GM12874 (cell line): ENCODE measurements around the gene NPR2.

Experiments used
- TF ChIP-seq, protein P1 (sequence below): IDR thresholded peaks from 2 replicates; pipeline ENCODE4 v1.5.1; 2011; ENCODE audit warnings: low read depth, mild to moderate bottlenecking, control low read depth, low read length, moderate library complexity; ENCODE audit not compliant: insufficient read depth

The NPR2 gene

DNA sequence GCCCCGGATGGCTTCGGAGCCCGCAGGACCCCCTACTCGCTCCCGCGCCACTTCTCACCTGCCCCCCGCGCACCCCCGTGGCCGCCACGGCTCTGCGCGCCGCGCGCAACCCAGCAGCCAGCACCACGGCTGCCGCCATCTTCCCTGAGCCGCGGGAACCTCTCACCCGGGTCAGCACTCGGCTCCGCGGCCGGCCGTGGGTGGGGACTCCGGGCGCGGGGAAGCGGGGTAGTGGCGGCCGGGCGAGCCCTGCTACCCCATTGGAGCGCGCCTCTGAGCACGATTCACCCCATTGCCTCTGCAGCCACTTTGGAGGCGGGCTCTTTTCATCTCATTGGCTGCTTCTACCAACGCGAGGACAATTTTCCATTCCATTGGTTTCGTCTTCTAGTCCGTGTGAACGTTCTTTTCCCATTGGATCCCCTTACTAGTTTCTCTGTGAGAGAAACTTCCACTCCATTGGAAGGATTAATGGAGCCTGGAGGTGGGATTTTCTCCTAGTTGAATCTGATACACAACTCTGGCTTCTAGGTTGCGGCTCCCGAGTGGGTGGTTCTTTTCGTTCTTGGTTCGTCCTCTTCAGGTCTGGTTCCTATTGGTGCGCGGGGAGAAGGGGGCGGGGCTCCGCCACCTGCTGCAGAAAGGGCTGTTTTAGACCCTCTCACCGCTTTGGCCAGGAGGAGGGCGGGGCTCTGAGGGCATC lies 23.6 kb downstream of the NPR2 start, which contains the start of gene HINT2:
TSS of gene HINT2 (minus strand) at position 202 of the 703 bp plus-strand sequence. CDS start at position 139, 63 bp downstream.
- TF ChIP-seq, protein P1, sequence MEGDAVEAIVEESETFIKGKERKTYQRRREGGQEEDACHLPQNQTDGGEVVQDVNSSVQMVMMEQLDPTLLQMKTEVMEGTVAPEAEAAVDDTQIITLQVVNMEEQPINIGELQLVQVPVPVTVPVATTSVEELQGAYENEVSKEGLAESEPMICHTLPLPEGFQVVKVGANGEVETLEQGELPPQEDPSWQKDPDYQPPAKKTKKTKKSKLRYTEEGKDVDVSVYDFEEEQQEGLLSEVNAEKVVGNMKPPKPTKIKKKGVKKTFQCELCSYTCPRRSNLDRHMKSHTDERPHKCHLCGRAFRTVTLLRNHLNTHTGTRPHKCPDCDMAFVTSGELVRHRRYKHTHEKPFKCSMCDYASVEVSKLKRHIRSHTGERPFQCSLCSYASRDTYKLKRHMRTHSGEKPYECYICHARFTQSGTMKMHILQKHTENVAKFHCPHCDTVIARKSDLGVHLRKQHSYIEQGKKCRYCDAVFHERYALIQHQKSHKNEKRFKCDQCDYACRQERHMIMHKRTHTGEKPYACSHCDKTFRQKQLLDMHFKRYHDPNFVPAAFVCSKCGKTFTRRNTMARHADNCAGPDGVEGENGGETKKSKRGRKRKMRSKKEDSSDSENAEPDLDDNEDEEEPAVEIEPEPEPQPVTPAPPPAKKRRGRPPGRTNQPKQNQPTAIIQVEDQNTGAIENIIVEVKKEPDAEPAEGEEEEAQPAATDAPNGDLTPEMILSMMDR = no peak

DNA sequence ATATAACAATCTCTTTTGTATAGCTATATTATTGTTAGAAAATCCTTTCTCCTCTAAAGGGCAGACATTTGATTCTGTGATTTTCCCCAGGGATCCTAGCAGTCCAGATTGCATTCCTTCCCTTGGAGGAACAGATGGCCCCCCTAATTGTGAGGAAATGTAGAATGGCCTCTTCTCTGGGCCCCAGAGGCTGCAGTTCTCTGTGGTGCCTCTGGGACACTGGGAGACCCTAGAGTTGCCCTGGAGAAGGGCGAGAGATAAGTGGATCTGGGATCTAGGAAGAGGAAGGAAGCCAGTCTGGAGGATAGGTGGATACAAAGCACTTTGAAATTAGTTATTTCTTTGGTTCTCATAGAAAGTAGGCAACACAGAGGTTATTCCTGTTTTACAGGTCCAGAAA lies 25.3 kb downstream of the NPR2 start:
- TF ChIP-seq, protein P1 = no peak

- TF ChIP-seq, protein P1 = no peak
These were observed 26.9 kb downstream of the NPR2 start for GRCh38 chr9:35818341-35818740.

GRCh38 chr9:35820076-35820475 lies 28.7 kb downstream of the NPR2 start:
- TF ChIP-seq, protein P1 = no peak

DNA sequence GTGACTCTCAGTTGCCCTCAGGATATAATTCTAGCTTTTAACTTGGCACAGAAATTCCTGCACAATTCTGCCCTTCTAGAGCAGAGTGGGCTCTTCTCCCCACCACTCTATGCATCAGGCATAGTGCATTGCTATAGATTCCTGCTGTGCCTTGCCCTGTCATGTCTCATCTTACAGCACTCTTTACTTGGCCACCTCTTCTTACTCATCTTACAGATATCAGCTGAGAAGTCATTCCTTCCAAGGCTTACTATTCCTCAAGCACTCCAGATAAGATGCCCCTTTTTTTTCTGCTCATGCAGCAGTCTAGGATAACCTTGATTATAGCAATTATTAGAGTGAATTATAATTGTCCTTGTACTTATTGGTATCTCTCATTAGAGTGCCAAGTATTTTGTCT lies 31.5 kb downstream of the NPR2 start:
- TF ChIP-seq, protein P1 = no peak

DNA sequence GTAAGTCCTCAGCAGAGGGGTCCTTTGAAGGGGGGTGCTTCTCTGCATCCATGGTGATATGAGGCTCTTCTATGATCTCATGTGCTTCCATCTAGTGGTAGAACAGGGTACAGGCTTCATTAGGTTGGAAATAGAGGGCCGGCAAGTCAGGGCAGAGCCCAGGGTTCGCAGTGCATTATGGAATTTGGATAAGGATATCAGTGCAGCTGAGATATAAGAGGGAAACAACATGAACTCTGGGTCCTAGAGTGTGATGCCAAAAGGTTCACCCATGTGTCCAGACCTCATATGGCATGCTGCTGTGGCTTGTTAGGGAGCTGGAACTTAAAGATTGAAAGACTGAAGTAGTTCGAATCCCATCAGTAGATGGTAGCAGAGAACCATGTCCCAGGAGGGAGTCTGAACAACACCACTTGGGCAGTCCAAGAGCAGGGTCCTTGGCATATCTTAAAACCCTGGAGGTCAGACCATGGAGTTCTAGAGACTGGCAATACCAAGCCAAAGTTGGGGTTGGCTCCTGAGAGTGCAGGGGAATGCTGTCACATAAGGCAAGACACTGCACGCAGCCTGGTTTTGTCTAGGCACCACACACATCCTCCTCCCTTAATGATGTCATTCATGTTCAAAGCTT lies 34.8 kb downstream of the NPR2 start:
- TF ChIP-seq, protein P1 = peak; percentile 76

GRCh38 chr9:35827486-35827885 lies 36.1 kb downstream of the NPR2 start:
- TF ChIP-seq, protein P1 = no peak
